ENCODE measurements around the gene NPRL2.

NPRL2 gene

DNA sequence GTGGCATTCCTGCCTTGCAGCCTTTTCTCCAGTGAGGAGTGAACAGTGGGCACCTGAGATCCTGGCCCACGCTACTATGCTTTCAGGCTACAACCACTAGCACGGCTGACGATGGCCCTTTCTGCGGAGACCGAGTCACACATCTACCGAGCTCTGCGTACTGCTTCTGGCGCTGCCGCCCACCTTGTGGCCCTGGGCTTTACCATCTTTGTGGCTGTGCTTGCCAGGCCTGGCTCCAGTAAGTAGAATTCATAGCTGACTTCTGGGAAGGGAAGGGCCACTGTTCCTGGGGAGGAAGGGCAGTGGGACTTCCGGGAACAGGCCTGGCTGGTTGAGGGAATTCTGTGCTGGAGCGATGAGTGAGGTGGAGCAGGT is 735 bp upstream of the NPRL2 start:
- Histone ChIP-seq H3K79me1 (ENCODE audit: low read length) (peaks cover 3% of the 10 kb centered on the region), H3K27me3 (ENCODE audit: insufficient read depth, low read length, poor library complexity) (no peaks in the 10 kb centered on the region), H3K4me1 (ENCODE audit: control insufficient read depth, low read depth, low read length) (peaks cover 8% of the 10 kb centered on the region), H3K27ac (ENCODE audit: low read depth, low read length) (no peak overlapping the region), H3K79me2 (ENCODE audit: control insufficient read depth, insufficient read depth, low read length) (no peaks in the 10 kb centered on the region), H2BK5ac (ENCODE audit: low read length) (no peak overlapping the region), H3K36me3 (ENCODE audit: control insufficient read depth, insufficient read depth, low read length) (peaks cover 3% of the 10 kb centered on the region), H2AK5ac (ENCODE audit: low read length) (no peak overlapping the region), H2BK120ac (ENCODE audit: low read depth, low read length) (no peak overlapping the region), H4K5ac (ENCODE audit: low read length) (no peak overlapping the region), H3K23ac (ENCODE audit: low read length) (no peak overlapping the region), H3K18ac (ENCODE audit: low read length) (no peak overlapping the region), H3K4me3 (ENCODE audit: low read length) (no peak overlapping the region), H3K56ac (ENCODE audit: low read length) (peak overlapping the region; percentile 19), H4K8ac (ENCODE audit: low read depth, low read length) (no peak overlapping the region), H3K4me2 (ENCODE audit: low read length) (peak overlapping the region; percentile 42), H2BK15ac (replicated peaks; ENCODE audit: low read depth) (no peak overlapping the region), H3K4ac (ENCODE audit: low read depth, low read length) (no peak overlapping the region), H3K9ac (ENCODE audit: low read length) (peak overlapping the region; percentile 11)
- no peak for DNase-seq
- no CpG with 5 or more reads among the region's 11 CpGs for WGBS (ENCODE audit: extremely low coverage, insufficient coverage, low lambda C conversion rate)

DNA sequence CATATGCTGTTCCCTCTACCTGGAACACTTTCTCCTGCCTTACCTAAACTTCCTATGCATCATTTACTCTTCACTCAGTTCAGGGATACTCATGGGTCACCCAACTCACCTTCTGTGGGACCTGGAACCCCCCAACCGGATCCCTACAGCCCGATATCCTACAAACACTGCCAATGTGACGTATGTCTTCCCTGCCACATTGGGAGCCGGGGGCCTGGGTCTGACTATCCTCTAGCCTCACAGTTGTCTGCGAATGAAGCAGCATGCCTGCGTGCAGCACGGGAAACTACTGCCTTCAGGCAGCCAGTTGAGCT is 405 bp downstream of the NPRL2 start:
- Histone ChIP-seq H3K9ac (ENCODE audit: low read length) (peak overlapping the region; percentile 85), H3K27me3 (ENCODE audit: insufficient read depth, low read length, poor library complexity) (no peaks in the 10 kb centered on the region), H3K36me3 (ENCODE audit: control insufficient read depth, insufficient read depth, low read length) (peaks cover 3% of the 10 kb centered on the region), H3K4me2 (ENCODE audit: low read length) (peak overlapping the region; percentile 56), H3K4me1 (ENCODE audit: control insufficient read depth, low read depth, low read length) (peaks cover 8% of the 10 kb centered on the region), H4K5ac (ENCODE audit: low read length) (no peak overlapping the region), H2BK15ac (replicated peaks; ENCODE audit: low read depth) (no peak overlapping the region), H4K8ac (ENCODE audit: low read depth, low read length) (no peak overlapping the region), H2AK5ac (ENCODE audit: low read length) (peak overlapping the region; percentile 78), H2BK5ac (ENCODE audit: low read length) (no peak overlapping the region), H2BK120ac (ENCODE audit: low read depth, low read length) (no peak overlapping the region), H3K27ac (ENCODE audit: low read depth, low read length) (no peak overlapping the region), H3K4ac (ENCODE audit: low read depth, low read length) (no peak overlapping the region), H3K79me2 (ENCODE audit: control insufficient read depth, insufficient read depth, low read length) (no peaks in the 10 kb centered on the region), H3K18ac (ENCODE audit: low read length) (no peak overlapping the region), H3K23ac (ENCODE audit: low read length) (no peak overlapping the region), H3K56ac (ENCODE audit: low read length) (peak overlapping the region; percentile 93), H3K79me1 (ENCODE audit: low read length) (no peaks in the 10 kb centered on the region), H3K4me3 (ENCODE audit: low read length) (peak overlapping the region; percentile 53)
- WGBS (ENCODE audit: extremely low coverage, insufficient coverage, low lambda C conversion rate): no CpG with 5 or more reads among the region's 7 CpGs
- DNase-seq: no peak

DNA sequence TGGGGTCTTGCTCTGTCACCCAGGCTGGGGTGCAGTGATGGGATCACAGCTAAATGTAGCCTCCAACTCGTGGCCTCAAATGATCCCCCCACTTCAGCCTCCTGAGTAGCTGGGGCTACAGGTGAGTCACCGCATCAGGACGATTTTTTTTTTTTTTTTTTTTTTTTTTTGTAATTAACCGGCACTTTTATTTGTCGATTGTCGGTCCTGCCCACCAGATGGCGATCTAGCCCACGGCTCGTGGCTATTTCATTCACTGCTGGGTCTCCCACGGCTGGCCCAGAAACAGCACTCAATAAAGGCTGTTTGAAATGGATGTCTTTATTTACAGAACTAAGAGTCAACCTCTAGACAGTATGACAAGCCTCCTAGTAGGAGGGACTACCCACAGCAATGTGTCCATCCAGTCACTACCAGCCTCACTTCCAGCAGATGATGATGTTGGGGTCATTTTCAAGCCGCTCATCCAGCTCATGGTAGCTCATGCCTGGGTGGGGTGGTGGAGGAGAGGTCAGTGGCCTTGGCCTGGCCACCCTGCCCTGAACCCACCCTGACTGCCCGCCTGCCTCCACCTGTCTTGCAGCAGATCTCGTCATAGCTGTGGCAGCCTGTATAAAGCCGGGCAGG is 3.3 kb downstream of the NPRL2 start:
- Histone ChIP-seq H3K79me2 (ENCODE audit: control insufficient read depth, insufficient read depth, low read length) (no peaks in the 10 kb centered on the region), H3K4me1 (ENCODE audit: control insufficient read depth, low read depth, low read length) (peaks cover 8% of the 10 kb centered on the region), H3K79me1 (ENCODE audit: low read length) (no peaks in the 10 kb centered on the region), H3K36me3 (ENCODE audit: control insufficient read depth, insufficient read depth, low read length) (no peaks in the 10 kb centered on the region), H2BK120ac (ENCODE audit: low read depth, low read length) (no peak overlapping the region), H2BK15ac (replicated peaks; ENCODE audit: low read depth) (no peak overlapping the region), H2AK5ac (ENCODE audit: low read length) (no peak overlapping the region), H3K4me3 (ENCODE audit: low read length) (no peak overlapping the region), H3K4ac (ENCODE audit: low read depth, low read length) (no peak overlapping the region), H3K56ac (ENCODE audit: low read length) (no peak overlapping the region), H3K9ac (ENCODE audit: low read length) (no peak overlapping the region), H2BK5ac (ENCODE audit: low read length) (no peak overlapping the region), H4K8ac (ENCODE audit: low read depth, low read length) (no peak overlapping the region), H3K18ac (ENCODE audit: low read length) (no peak overlapping the region), H3K23ac (ENCODE audit: low read length) (no peak overlapping the region), H3K27ac (ENCODE audit: low read depth, low read length) (no peak overlapping the region), H3K4me2 (ENCODE audit: low read length) (no peak overlapping the region), H3K27me3 (ENCODE audit: insufficient read depth, low read length, poor library complexity) (no peaks in the 10 kb centered on the region), H4K5ac (ENCODE audit: low read length) (no peak overlapping the region)
- DNase-seq: peak; percentile 71
- no CpG with 5 or more reads among the region's 14 CpGs for WGBS (ENCODE audit: extremely low coverage, insufficient coverage, low lambda C conversion rate)

DNA sequence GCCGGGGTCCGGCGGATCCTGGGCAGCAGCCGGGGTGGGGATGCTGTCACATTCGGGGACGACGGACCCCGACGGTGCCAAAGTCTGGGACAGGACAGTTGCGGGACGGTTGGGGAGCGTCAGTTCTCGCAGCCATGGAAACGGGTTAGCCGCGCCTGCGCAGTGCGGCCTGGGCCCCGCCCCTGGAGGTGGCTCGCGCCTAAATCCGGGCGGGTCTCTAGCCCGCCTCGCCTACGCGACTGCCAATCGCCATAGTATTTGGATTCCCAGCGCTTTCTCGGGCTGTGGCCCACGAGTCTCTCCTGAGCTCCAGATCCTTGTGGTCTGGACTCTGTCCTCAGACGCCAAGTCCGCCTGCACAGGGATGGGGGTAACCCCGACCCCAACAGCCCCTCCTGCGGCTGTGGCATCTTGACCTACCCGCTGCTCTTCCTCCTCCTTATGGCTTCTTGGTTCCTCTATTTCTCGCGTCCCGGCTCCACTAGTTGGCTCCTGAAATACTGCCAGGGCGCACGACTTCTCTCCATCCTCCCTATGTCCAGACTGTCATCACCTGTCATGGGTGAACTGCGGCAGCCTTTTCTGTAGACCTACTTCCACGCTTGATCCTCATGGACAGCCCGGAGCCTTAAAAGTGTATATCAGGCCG is 4.9 kb downstream of the NPRL2 start, which contains the start of gene ZMYND10:
Gene ZMYND10 (minus strand): TSS at position 147 of the 649 bp plus-strand sequence. CDS start 153 bp downstream, outside the sequence.
- Histone ChIP-seq H3K27me3 (ENCODE audit: insufficient read depth, low read length, poor library complexity) (no peaks in the 10 kb centered on the region), H3K4ac (ENCODE audit: low read depth, low read length) (no peak within 1 kb of the TSS), H3K9ac (ENCODE audit: low read length) (peak within 1 kb of the TSS; percentile 58), H3K18ac (ENCODE audit: low read length) (no peak within 1 kb of the TSS), H3K79me1 (ENCODE audit: low read length) (no peaks in the 10 kb centered on the region), H2AK5ac (ENCODE audit: low read length) (no peak within 1 kb of the TSS), H3K56ac (ENCODE audit: low read length) (peak within 1 kb of the TSS; percentile 75), H2BK120ac (ENCODE audit: low read depth, low read length) (no peak within 1 kb of the TSS), H3K36me3 (ENCODE audit: control insufficient read depth, insufficient read depth, low read length) (no peaks in the 10 kb centered on the region), H3K79me2 (ENCODE audit: control insufficient read depth, insufficient read depth, low read length) (no peaks in the 10 kb centered on the region), H4K8ac (ENCODE audit: low read depth, low read length) (no peak within 1 kb of the TSS), H3K27ac (ENCODE audit: low read depth, low read length) (no peak within 1 kb of the TSS), H3K4me2 (ENCODE audit: low read length) (peak within 1 kb of the TSS; percentile 79), H4K5ac (ENCODE audit: low read length) (no peak within 1 kb of the TSS), H3K23ac (ENCODE audit: low read length) (no peak within 1 kb of the TSS), H2BK15ac (replicated peaks; ENCODE audit: low read depth) (no peak within 1 kb of the TSS), H3K4me3 (ENCODE audit: low read length) (no peak within 1 kb of the TSS), H2BK5ac (ENCODE audit: low read length) (no peak within 1 kb of the TSS), H3K4me1 (ENCODE audit: control insufficient read depth, low read depth, low read length) (peaks cover 5% of the 10 kb centered on the region)
- DNase-seq: peak; percentile 78
- WGBS (ENCODE audit: extremely low coverage, insufficient coverage, low lambda C conversion rate): no CpG with 5 or more reads among the region's 45 CpGs

DNA sequence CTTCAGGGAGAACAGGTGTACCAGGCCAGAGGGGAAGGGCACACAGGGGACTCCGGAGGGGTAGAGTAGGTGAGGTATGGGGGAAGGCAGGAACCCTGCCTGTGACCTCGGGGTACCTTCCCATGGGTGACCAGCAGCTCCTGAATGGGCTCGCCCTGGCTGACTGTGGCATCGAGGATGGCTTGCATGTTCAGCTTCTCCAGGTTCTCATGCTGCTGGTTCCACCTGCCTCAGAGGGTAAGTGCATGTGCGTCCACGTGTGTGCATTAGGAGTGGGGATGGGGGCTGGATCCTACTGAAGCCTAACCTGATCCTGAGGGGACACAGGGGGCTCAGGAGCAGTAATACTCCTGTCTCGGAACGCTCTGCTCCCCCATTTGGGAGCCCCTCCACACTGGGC is 5.6 kb downstream of the NPRL2 start:
- Histone ChIP-seq H2BK5ac (ENCODE audit: low read length) (no peak overlapping the region), H3K27ac (ENCODE audit: low read depth, low read length) (no peak overlapping the region), H2BK120ac (ENCODE audit: low read depth, low read length) (no peak overlapping the region), H3K79me2 (ENCODE audit: control insufficient read depth, insufficient read depth, low read length) (no peaks in the 10 kb centered on the region), H3K79me1 (ENCODE audit: low read length) (no peaks in the 10 kb centered on the region), H3K56ac (ENCODE audit: low read length) (no peak overlapping the region), H3K36me3 (ENCODE audit: control insufficient read depth, insufficient read depth, low read length) (no peaks in the 10 kb centered on the region), H4K5ac (ENCODE audit: low read length) (no peak overlapping the region), H3K23ac (ENCODE audit: low read length) (no peak overlapping the region), H2AK5ac (ENCODE audit: low read length) (no peak overlapping the region), H2BK15ac (replicated peaks; ENCODE audit: low read depth) (no peak overlapping the region), H3K4me1 (ENCODE audit: control insufficient read depth, low read depth, low read length) (peaks cover 1% of the 10 kb centered on the region), H3K4ac (ENCODE audit: low read depth, low read length) (no peak overlapping the region), H3K27me3 (ENCODE audit: insufficient read depth, low read length, poor library complexity) (peaks cover 5% of the 10 kb centered on the region), H3K4me3 (ENCODE audit: low read length) (no peak overlapping the region), H3K4me2 (ENCODE audit: low read length) (no peak overlapping the region), H3K9ac (ENCODE audit: low read length) (peak overlapping the region; percentile 43), H4K8ac (ENCODE audit: low read depth, low read length) (no peak overlapping the region), H3K18ac (ENCODE audit: low read length) (no peak overlapping the region)
- no CpG with 5 or more reads among the region's 8 CpGs for WGBS (ENCODE audit: extremely low coverage, insufficient coverage, low lambda C conversion rate)
- DNase-seq: no peak

All from mesendoderm (in vitro differentiated cells).